Adrenal gland (tissue), 12 donors: ENCODE data around the gene EHMT1. TPM values are rescaled to one million over a fixed set of nuclear protein-coding genes. Genes with fewer than 3 reads are reported as not detected.
"Not testable (repeated sequence)": the region's sequence is repeated elsewhere in the genome, so short reads cannot be mapped to it uniquely, and the experiment has no call there.

Source experiments
- DNase-seq, 7 donors: peaks; one replicate each; pipeline ENCODE4 v3.0.0-alpha.2; 2019 to 2020
- H3K27ac ChIP-seq, 5 donors: fragments of 200-600 bp; sonication (generic) in 4 of 5; 1 replicate in 3 of 5; 2 replicates in 2 of 5; pipeline versions ENCODE4 v1.5.1 to v1.8.0; 2016 to 2020; ENCODE audit warnings: mild to moderate bottlenecking in 1 of 5
- H3K27me3 ChIP-seq: fragments of 200-600 bp; 2 replicates; pipeline ENCODE4 v1.8.0; 2021
- H3K36me3 ChIP-seq, 2 donors: fragments of 200-600 bp; replicated peaks in 1 of 2; 1 replicate in 1 of 2; 2 replicates in 1 of 2; pipeline versions ENCODE4 v1.5.1 to v1.8.0; 2018 to 2022
- H3K4me1 ChIP-seq, 2 donors: fragments of 200-600 bp; replicated peaks in 1 of 2; 1 replicate in 1 of 2; 2 replicates in 1 of 2; pipeline versions ENCODE4 v1.5.1 to v1.8.0; 2018 to 2021
- H3K4me3 ChIP-seq, 4 donors: fragments of 200-600 bp; sonication (generic) in 3 of 4; one replicate each; pipeline ENCODE4 v1.5.1; 2016 to 2018
- H3K9me3 ChIP-seq, 3 donors: fragments of 200-600 bp; sonication (generic) in 1 of 3; replicated peaks in 1 of 3; 1 replicate in 2 of 3; 2 replicates in 1 of 3; pipeline versions ENCODE4 v1.5.1 to v1.8.0; 2016 to 2021
- POLR2A ChIP-seq, 2 donors: fragments of 450-650 bp; IDR thresholded peaks; one replicate each; pipeline ENCODE4 v1.6.1; 2017; ENCODE audit warnings: antibody characterized with exemption in 2 of 2, mild to moderate bottlenecking in 2 of 2, moderate library complexity in 1 of 2
- WGBS, 4 donors: extraction: QIAGEN DNeasy Blood & Tissue Kit in 2 of 4; methylation state at CpG; one replicate each; pipeline versions ENCODE4 v1.1.5 to v1.1.7; 2013 to 2017; 5-methylcytosine and 5-hydroxymethylcytosine counted together
- intact Hi-C, 2 donors: fragments of 100-400 bp; cut with DNase I; formaldehyde crosslinking; loops; one replicate each; pipeline versions ENCODE4 v1.14.1 to v1.15.0; 2022 to 2023
- polyA plus RNA-seq, 3 donors: library from polyadenylated mRNA; stranded (reverse); fragments of 200-250 nt in 2 of 3; fragments of 350-450 nt in 1 of 3; fragmentation: Illumina TruSeq in 1 of 3; extraction: RNeasy Lipid Tissue Mini Kit (QIAGEN cat#74804) in 1 of 3; gene quantifications; one replicate each; pipeline ENCODE4 v1.2.3, GENCODE V29; 2013 to 2014
- total RNA-seq, 9 donors: library from RNA; depleted of rRNA in 4 of 9; stranded (reverse); fragments of >200 nt in 4 of 9; fragments of 120-200 nt in 1 of 9; fragmentation: NEBNext Ultra II Directional in 1 of 9; extraction: Animal tissue kit (Norgen Biotek cat#: 25700) in 1 of 9; gene quantifications; one replicate each; pipeline versions ENCODE4 v1.1.0 to v1.2.4, GENCODE V29; 2013 to 2023
- TF ChIP-seq, protein P1 (sequence below), 6 experiments: fragments of 450-650 bp in 4 of 6; fragments of 200-600 bp in 2 of 6; sonication (generic) in 1 of 6; IDR thresholded peaks; 1 replicate in 5 of 6; 2 replicates in 1 of 6; pipeline versions ENCODE4 v1.5.1 to v1.8.0; 2016 to 2021; ENCODE audit warnings: antibody characterized with exemption in 6 of 6, mild to moderate bottlenecking in 2 of 6, moderate library complexity in 1 of 6
- donor health status: healthy with polysubstance abuse.
- donor health status: Bipolar disorder and iron deficiency.
- donor health status: DM: yes; HTN: yes; CAD: no.
- donor health status: DM: no; HTN: no; CAD: no.
- donor health status: DM: no; HTN: no; CAD: no.
- donor health status: DM: yes; HTN: yes; CAD: no.

Gene EHMT1
- total and polyA plus RNA-seq, 12 donors: 42.0 to 171 (median 71.0) TPM

GRCh38 chr9:137731947-137732813 is 113.4 kb downstream of the EHMT1 start:
- Histone ChIP-seq H3K4me1 (no peaks in the 10 kb centered on the region), H3K9me3 (peaks cover 0 to 10% (median 6%) of the 10 kb centered on the region in 3 donors), H3K4me3 (no peak overlapping the region), H3K36me3 (peaks cover 0 to 22% of the 10 kb centered on the region in 2 donors), H3K27ac (no peak overlapping the region), H3K27me3 (no peaks in the 10 kb centered on the region)
- no peak for DNase-seq
- 89 to 95% (median 92%) methylated on average over 11 to 24 of the region's 24 CpGs for WGBS, 4 donors
- intact Hi-C loops: no loop called here
- TF ChIP-seq, protein P1, sequence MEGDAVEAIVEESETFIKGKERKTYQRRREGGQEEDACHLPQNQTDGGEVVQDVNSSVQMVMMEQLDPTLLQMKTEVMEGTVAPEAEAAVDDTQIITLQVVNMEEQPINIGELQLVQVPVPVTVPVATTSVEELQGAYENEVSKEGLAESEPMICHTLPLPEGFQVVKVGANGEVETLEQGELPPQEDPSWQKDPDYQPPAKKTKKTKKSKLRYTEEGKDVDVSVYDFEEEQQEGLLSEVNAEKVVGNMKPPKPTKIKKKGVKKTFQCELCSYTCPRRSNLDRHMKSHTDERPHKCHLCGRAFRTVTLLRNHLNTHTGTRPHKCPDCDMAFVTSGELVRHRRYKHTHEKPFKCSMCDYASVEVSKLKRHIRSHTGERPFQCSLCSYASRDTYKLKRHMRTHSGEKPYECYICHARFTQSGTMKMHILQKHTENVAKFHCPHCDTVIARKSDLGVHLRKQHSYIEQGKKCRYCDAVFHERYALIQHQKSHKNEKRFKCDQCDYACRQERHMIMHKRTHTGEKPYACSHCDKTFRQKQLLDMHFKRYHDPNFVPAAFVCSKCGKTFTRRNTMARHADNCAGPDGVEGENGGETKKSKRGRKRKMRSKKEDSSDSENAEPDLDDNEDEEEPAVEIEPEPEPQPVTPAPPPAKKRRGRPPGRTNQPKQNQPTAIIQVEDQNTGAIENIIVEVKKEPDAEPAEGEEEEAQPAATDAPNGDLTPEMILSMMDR (IDR thresholded peaks at IDR 0.05): no peak
- TF ChIP-seq POLR2A (IDR thresholded peaks at IDR 0.05): no peak

- Histone ChIP-seq H3K36me3 (peaks cover 0 to 19% of the 10 kb centered on the region in 2 donors), H3K4me1 (no peaks in the 10 kb centered on the region), H3K27ac (no peak overlapping the region), H3K27me3 (no peaks in the 10 kb centered on the region), H3K4me3 (no peak overlapping the region), H3K9me3 (peaks cover 0 to 10% (median 6%) of the 10 kb centered on the region in 3 donors)
- intact Hi-C loops: no loop called here
- no peak for DNase-seq
- 96 to 100% (median 99%) methylated on average over 6 of the region's 6 CpGs for WGBS, 4 donors
- TF ChIP-seq, protein P1 (IDR thresholded peaks at IDR 0.05): no peak
- TF ChIP-seq POLR2A (IDR thresholded peaks at IDR 0.05): no peak
Measured at GRCh38 chr9:137733429-137733828, 114.6 kb downstream of the EHMT1 start.

- Histone ChIP-seq H3K4me1 (no peaks in the 10 kb centered on the region), H3K27ac (no peak overlapping the region), H3K4me3 (no peak overlapping the region), H3K9me3 (peaks cover 0 to 10% (median 6%) of the 10 kb centered on the region in 3 donors), H3K36me3 (peaks cover 0 to 12% of the 10 kb centered on the region in 2 donors), H3K27me3 (no peaks in the 10 kb centered on the region)
- intact Hi-C loops: no loop called here
- WGBS, 4 donors: 45 to 97% (median 90%) methylated on average over 2 of the region's 2 CpGs
- TF ChIP-seq, protein P1 (IDR thresholded peaks at IDR 0.05): no peak
- TF ChIP-seq POLR2A (IDR thresholded peaks at IDR 0.05): no peak
- no peak for DNase-seq
Measured at GRCh38 chr9:137734181-137734580, 115.4 kb downstream of the EHMT1 start.

GRCh38 chr9:137738182-137738696 is 119.4 kb downstream of the EHMT1 start:
- WGBS, 4 donors: 90 to 92% (median 92%) methylated on average over 6 of the region's 14 CpGs
- H3K27ac ChIP-seq, DNase-seq, H3K4me3 ChIP-seq, H3K9me3 ChIP-seq, H3K27me3 ChIP-seq, H3K4me1 ChIP-seq, intact Hi-C loops, H3K36me3 ChIP-seq: not testable (repeated sequence)
